Measurements from ENCODE around the gene DRD5. TPM values are rescaled to one million over a fixed set of nuclear protein-coding genes. Genes with fewer than 3 reads are reported as not detected.

DRD5 gene
- total and polyA plus RNA-seq, 8 donors: not detected

DNA sequence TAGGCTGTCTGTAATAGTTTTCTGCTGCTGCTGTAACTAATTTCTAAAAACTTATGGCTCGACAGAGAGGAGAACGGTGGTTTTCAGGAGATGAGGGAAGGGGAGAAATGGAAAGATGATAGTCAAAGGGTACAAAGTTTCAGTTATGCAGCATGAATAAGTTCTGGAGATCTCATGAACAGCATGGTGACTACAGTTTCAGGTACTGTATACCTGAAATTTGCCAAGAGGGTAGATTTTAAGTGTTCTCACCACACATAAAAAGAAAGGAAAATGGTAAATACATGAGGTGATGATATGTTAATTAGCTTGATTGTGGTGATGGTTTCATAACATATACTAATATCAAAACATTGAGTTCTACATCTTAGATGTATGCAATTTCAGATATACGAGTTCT, 34.9 kb downstream of the DRD5 start:
- DNase-seq (no peak), FAIRE-seq (no peak), ATAC-seq (no peak)
- Histone ChIP-seq H3K27ac (no peak overlapping the region), H3K9me3 (no peaks in the 10 kb centered on the region), H3K36me3 (no peaks in the 10 kb centered on the region), H3K27me3 (no peaks in the 10 kb centered on the region), H3K4me3 (no peak overlapping the region), H3K4me1 (no peaks in the 10 kb centered on the region)
- TF ChIP-seq, protein P1, sequence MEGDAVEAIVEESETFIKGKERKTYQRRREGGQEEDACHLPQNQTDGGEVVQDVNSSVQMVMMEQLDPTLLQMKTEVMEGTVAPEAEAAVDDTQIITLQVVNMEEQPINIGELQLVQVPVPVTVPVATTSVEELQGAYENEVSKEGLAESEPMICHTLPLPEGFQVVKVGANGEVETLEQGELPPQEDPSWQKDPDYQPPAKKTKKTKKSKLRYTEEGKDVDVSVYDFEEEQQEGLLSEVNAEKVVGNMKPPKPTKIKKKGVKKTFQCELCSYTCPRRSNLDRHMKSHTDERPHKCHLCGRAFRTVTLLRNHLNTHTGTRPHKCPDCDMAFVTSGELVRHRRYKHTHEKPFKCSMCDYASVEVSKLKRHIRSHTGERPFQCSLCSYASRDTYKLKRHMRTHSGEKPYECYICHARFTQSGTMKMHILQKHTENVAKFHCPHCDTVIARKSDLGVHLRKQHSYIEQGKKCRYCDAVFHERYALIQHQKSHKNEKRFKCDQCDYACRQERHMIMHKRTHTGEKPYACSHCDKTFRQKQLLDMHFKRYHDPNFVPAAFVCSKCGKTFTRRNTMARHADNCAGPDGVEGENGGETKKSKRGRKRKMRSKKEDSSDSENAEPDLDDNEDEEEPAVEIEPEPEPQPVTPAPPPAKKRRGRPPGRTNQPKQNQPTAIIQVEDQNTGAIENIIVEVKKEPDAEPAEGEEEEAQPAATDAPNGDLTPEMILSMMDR (IDR thresholded peaks at IDR 0.05): no peak
- WGBS, 2 donors: 69 to 82% methylated on average over 3 of the region's 3 CpGs
- intact Hi-C loops (cut with DNase I): no loop called here

DNA sequence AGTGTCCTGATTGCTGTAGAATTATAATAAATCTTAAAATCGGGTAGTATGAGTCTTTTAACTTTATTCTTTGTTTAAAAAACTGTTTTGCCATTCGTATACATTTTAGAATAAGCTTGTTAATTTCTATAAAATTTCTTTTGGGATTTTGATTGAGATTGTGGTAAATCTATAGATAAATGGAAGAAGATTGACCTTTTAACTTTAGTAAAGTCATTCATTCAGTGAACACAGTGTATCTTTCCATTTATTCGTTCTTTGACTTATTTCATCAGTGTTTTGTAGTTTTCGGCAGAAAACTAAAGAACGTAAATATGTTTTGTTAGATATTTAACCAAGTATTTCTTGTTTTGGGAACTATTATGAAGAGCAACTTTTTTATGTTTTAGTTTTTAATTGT, 38.9 kb downstream of the DRD5 start:
- DNase-seq (no peak), FAIRE-seq (no peak), ATAC-seq (no peak)
- no peaks in the 10 kb centered on the region for H3K36me3 ChIP-seq
- no peaks in the 10 kb centered on the region for H3K9me3 ChIP-seq
- H3K27ac ChIP-seq: no peak overlapping the region
- intact Hi-C loops (cut with DNase I): no loop called here
- no peaks in the 10 kb centered on the region for H3K4me1 ChIP-seq
- no peak overlapping the region for H3K4me3 ChIP-seq
- no peaks in the 10 kb centered on the region for H3K27me3 ChIP-seq
- 58 to 67% methylated on average over 5 of the region's 5 CpGs for WGBS, 2 donors
- TF ChIP-seq, protein P1 (IDR thresholded peaks at IDR 0.05): no peak

DNA sequence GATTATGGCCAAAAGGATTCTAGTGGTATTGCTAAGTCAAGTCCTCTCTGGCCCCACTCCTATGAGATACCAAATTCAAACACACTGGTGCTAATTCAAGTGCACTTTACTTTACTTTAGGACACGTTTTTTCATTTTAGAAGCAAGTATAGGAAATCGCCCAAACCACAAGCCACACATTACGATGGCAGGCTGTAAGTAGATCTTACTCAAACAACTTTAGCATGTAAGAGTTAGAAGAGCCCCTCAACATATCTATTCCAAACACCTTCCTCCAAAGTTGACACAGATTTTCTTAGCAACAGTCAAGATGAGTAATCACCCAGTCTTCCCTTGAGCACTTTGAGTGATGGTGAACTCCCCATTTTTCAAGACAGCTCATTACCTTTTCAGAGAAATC, 43.6 kb downstream of the DRD5 start:
- WGBS, 2 donors: 70 to 74% methylated on average over 3 of the region's 3 CpGs
- TF ChIP-seq, protein P1 (IDR thresholded peaks at IDR 0.05): no peak
- intact Hi-C loops (cut with DNase I): no loop called here

DNA sequence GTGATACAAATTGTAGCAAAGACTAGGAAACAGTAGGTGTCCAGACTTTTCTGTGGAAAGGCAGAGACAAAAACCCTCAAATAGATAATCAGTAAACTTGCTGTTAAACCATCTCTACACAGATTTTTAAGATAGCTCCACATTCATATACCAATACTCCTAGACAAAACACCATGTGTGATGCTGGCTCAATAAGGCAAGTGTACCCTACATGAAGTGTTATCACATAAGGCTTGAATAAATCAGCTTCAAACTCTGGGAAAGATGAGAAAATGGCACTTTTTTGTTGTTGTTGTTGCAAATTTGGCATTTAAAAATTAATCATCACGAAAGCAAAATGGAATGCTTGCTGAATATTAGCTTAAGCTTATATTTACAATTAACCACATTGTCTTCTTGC, 45.1 kb downstream of the DRD5 start:
- H3K4me3 ChIP-seq: no peak overlapping the region
- DNase-seq (no peak), ATAC-seq (no peak), FAIRE-seq (no peak)
- no peak overlapping the region for H3K27ac ChIP-seq
- no peaks in the 10 kb centered on the region for H3K36me3 ChIP-seq
- H3K4me1 ChIP-seq: no peaks in the 10 kb centered on the region
- H3K27me3 ChIP-seq: no peaks in the 10 kb centered on the region
- no peaks in the 10 kb centered on the region for H3K9me3 ChIP-seq
- 58 to 63% methylated on average over 1 of the region's 1 CpG for WGBS, 2 donors
- intact Hi-C loops (cut with DNase I): no loop called here
- TF ChIP-seq, protein P1 (IDR thresholded peaks at IDR 0.05): no peak

More for the DNA sequence above, 43.6 kb downstream of the DRD5 start:
- Histone ChIP-seq H3K4me3 (no peak overlapping the region), H3K27me3 (no peaks in the 10 kb centered on the region), H3K4me1 (no peaks in the 10 kb centered on the region), H3K9me3 (no peaks in the 10 kb centered on the region), H3K36me3 (no peaks in the 10 kb centered on the region), H3K27ac (no peak overlapping the region)
- DNase-seq (no peak), FAIRE-seq (no peak), ATAC-seq (no peak)

DNA sequence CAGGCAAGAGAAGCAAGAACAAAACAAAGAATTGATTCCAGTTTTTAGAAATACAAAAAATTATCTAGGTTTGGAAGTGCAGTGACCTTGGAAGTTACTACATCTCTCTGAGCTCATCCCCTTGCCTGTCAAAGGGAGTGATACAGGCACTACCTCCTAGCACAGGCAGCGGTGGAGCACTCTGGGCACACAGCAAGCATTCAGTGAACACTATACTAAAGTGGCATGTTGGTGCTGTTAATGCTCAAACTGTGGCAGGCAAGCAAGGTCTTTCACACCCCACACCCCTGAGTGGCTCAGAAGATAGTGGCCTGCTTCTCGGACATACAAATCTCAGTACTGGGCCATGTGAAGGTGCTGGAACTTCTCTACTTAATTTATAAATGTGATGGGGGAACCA, 51.2 kb downstream of the DRD5 start:
- 76 to 81% methylated on average over 2 of the region's 2 CpGs for WGBS, 2 donors
- ATAC-seq (no peak), DNase-seq (no peak), FAIRE-seq (no peak)
- no peak overlapping the region for H3K27ac ChIP-seq
- no peaks in the 10 kb centered on the region for H3K9me3 ChIP-seq
- TF ChIP-seq, protein P1 (IDR thresholded peaks at IDR 0.05): no peak
- no peaks in the 10 kb centered on the region for H3K27me3 ChIP-seq
- H3K36me3 ChIP-seq: no peaks in the 10 kb centered on the region
- intact Hi-C loops (cut with DNase I): no loop called here
- no peak overlapping the region for H3K4me3 ChIP-seq
- H3K4me1 ChIP-seq: no peaks in the 10 kb centered on the region
